Measurements from ENCODE around the gene DLEU7.

DLEU7 gene

GRCh38 chr13:50842251-50842989 lies 1.1 kb downstream of the DLEU7 start:
- no peak for DNase-seq

- no peak for DNase-seq
Observed at GRCh38 chr13:50841786-50842185, 1.7 kb downstream of the DLEU7 start.

- no peak for DNase-seq
Observed at GRCh38 chr13:50840284-50840683, 3.2 kb downstream of the DLEU7 start.

- no peak for DNase-seq
Observed at GRCh38 chr13:50839828-50840227, 3.7 kb downstream of the DLEU7 start.

- no peak for DNase-seq
Observed at GRCh38 chr13:50838701-50839100, 4.8 kb downstream of the DLEU7 start.

GRCh38 chr13:50838031-50838430 lies 5.5 kb downstream of the DLEU7 start:
- no peak for DNase-seq

GRCh38 chr13:50831512-50831911 lies 12.0 kb downstream of the DLEU7 start:
- DNase-seq = no peak

- peak; percentile 29 to 40 for DNase-seq
Observed at GRCh38 chr13:50829896-50830295, 13.6 kb downstream of the DLEU7 start.

GRCh38 chr13:50829226-50829625 lies 14.3 kb downstream of the DLEU7 start:
- DNase-seq = no peak

GRCh38 chr13:50826035-50826434 lies 17.5 kb downstream of the DLEU7 start:
- DNase-seq = no peak

GRCh38 chr13:50812242-50812641 lies 31.2 kb downstream of the DLEU7 start:
- no peak for DNase-seq

- peak; percentile 21 to 67 for DNase-seq
Observed at GRCh38 chr13:50810998-50811397, 32.5 kb downstream of the DLEU7 start.

GRCh38 chr13:50810468-50810867 lies 33.0 kb downstream of the DLEU7 start:
- no peak for DNase-seq

GRCh38 chr13:50809133-50810090 lies 34.1 kb downstream of the DLEU7 start:
- no peak for DNase-seq

- peak in 1 of 2 donors; percentile 19 for DNase-seq
Observed at GRCh38 chr13:50805805-50806204, 37.7 kb downstream of the DLEU7 start.

GRCh38 chr13:50801087-50801931 lies 42.2 kb downstream of the DLEU7 start:
- peak; percentile 80 to 81 for DNase-seq

GRCh38 chr13:50800091-50800739 lies 43.3 kb downstream of the DLEU7 start:
- peak in 1 of 2 donors; percentile 2 for DNase-seq

GRCh38 chr13:50798923-50799322 lies 44.6 kb downstream of the DLEU7 start:
- DNase-seq = no peak

- no peak for DNase-seq
Observed at GRCh38 chr13:50797091-50797490, 46.4 kb downstream of the DLEU7 start.

- no peak for DNase-seq
Observed at GRCh38 chr13:50796463-50796862, 47.0 kb downstream of the DLEU7 start.

- DNase-seq = peak; percentile 22 to 62
Observed at GRCh38 chr13:50794226-50794625, 49.3 kb downstream of the DLEU7 start.

- DNase-seq = no peak
Observed at GRCh38 chr13:50793026-50793425, 50.5 kb downstream of the DLEU7 start.
